HepG2 (cell line): Measurements from ENCODE around the gene EPHA2. TPM values are rescaled to one million over a fixed set of nuclear protein-coding genes. Genes with fewer than 3 reads are reported as not detected.

Experiments
- ATAC-seq: fragments of 200-7000 bp; cut with Tn5 transposase; 3 replicates; pipeline ENCODE4 v1.9.1; 2020; ENCODE audit warnings: mild to moderate bottlenecking, moderate library complexity
- BruUV-seq: library from RNA; stranded (reverse); fragments of 400-500 nt; replicated peaks from 2 replicates; lab custom pipeline; 2021; lab: Mats Ljungman, UMichigan
- CTCF ChIA-PET: fragments of 300-600 bp; formaldehyde crosslinking; extraction: SDS; loops from one replicate; lab custom pipeline; 2021; ENCODE audit warnings: low total read pairs, inconsistent platforms, low intra/inter-chr PET ratio; lab: Yijun Ruan, JAX
- POLR2A ChIA-PET: fragments of 350-600 bp; sonication (Branson Sonifier 250); formaldehyde crosslinking; loops from one replicate; lab custom pipeline; 2020; ENCODE audit warnings: antibody characterized with exemption, inconsistent platforms; lab: Yijun Ruan, JAX
- DNase-seq: peaks from one replicate; pipeline ENCODE4 v3.0.0-alpha.2; 2015; ENCODE audit warnings: low spot score
- FAIRE-seq: peaks from 3 replicates; lab custom pipeline; 2011; peaks lifted over from hg19 to GRCh38; lab: Jason Lieb, UNC
- H2AFZ ChIP-seq: one replicate; pipeline ENCODE4 v1.6.1; 2011; ENCODE audit warnings: low read length, inconsistent platforms
- H3K27ac ChIP-seq: fragments of 300-600 bp; 3 replicates; pipeline ENCODE4 v1.8.0; 2011; ENCODE audit warnings: mixed run types, mild to moderate bottlenecking, mixed read lengths, low read length, inconsistent platforms; ENCODE audit not compliant: insufficient read depth; ENCODE audit errors: extremely low read length
- H3K27me3 ChIP-seq, 2 experiments: fragments of 200-600 bp in 1 of 2; 2 replicates in 1 of 2; 3 replicates in 1 of 2; pipeline versions ENCODE4 v1.6.0 to v1.8.0; 2011; ENCODE audit warnings: low read length in 2 of 2, mild to moderate bottlenecking in 2 of 2, moderate library complexity in 2 of 2, inconsistent platforms in 1 of 2; ENCODE audit not compliant: insufficient read depth in 2 of 2, control insufficient read depth in 1 of 2
- H3K36me3 ChIP-seq, 2 experiments: fragments of 200-600 bp in 1 of 2; replicated peaks in 1 of 2; 2 replicates in 1 of 2; 3 replicates in 1 of 2; pipeline versions ENCODE4 v1.5.1 to v1.8.0; 2011; ENCODE audit warnings: low read length in 2 of 2, inconsistent platforms in 1 of 2; ENCODE audit not compliant: insufficient read depth in 2 of 2, control insufficient read depth in 1 of 2
- H3K4me1 ChIP-seq: 2 replicates; pipeline ENCODE4 v1.5.1; 2012; ENCODE audit warnings: low read length, inconsistent platforms; ENCODE audit not compliant: insufficient read depth
- H3K4me2 ChIP-seq: 2 replicates; pipeline ENCODE4 v1.6.0; 2011; ENCODE audit warnings: low read depth, low read length, inconsistent platforms
- H3K4me3 ChIP-seq, 3 experiments: fragments of 200-600 bp in 1 of 3; sonication (generic), shearing (Covaris generic) in 1 of 3; replicated peaks in 1 of 3; 2 replicates each; pipeline ENCODE4 v1.5.1; 2011 to 2016; ENCODE audit warnings: low read length in 3 of 3, inconsistent platforms in 2 of 3, low read depth in 2 of 3, mild to moderate bottlenecking in 2 of 3, control low read depth in 1 of 3, mixed read lengths in 1 of 3; ENCODE audit not compliant: insufficient read depth in 1 of 3
- H3K79me2 ChIP-seq: one replicate; pipeline ENCODE4 v1.6.1; 2011; ENCODE audit warnings: low read length, inconsistent platforms; ENCODE audit not compliant: insufficient read depth
- H3K9ac ChIP-seq: 2 replicates; pipeline ENCODE4 v1.6.0; 2011; ENCODE audit warnings: mild to moderate bottlenecking, low read depth, low read length, inconsistent platforms; ENCODE audit not compliant: insufficient read depth
- H3K9me3 ChIP-seq: 2 replicates; pipeline ENCODE4 v1.5.1; 2012; ENCODE audit warnings: mild to moderate bottlenecking, low read length
- H4K20me1 ChIP-seq: 2 replicates; pipeline ENCODE4 v1.6.0; 2011; ENCODE audit warnings: inconsistent platforms, mild to moderate bottlenecking, low read length, moderate library complexity; ENCODE audit not compliant: insufficient read depth
- AGO2 ChIP-seq: fragments of 200-400 bp; formaldehyde crosslinking; optimal IDR thresholded peaks from 2 replicates; pipeline ENCODE3; 2017; ENCODE audit warnings: mild to moderate bottlenecking, low read depth, low read length, moderate library complexity
- GATAD1 ChIP-seq: IDR thresholded peaks from 2 replicates; pipeline ENCODE4 v1.6.1; 2016; ENCODE audit warnings: missing genetic modification reagents, missing compliant biosample characterization
- GPBP1L1 ChIP-seq: sonication (generic); formaldehyde crosslinking; IDR thresholded peaks from 2 replicates; pipeline ENCODE4 v1.5.0; 2020; ENCODE audit warnings: mild to moderate bottlenecking, missing genetic modification reagents
- MIER3 ChIP-seq: IDR thresholded peaks from 2 replicates; pipeline ENCODE4 v1.6.1; 2016; ENCODE audit warnings: missing compliant biosample characterization, borderline replicate concordance
- MXD4 ChIP-seq: IDR thresholded peaks from 2 replicates; pipeline ENCODE4 v1.6.1; 2016; ENCODE audit warnings: mild to moderate bottlenecking, missing biosample characterization, missing genetic modification reagents
- MZF1 ChIP-seq: sonication (generic); formaldehyde crosslinking; IDR thresholded peaks from 2 replicates; pipeline ENCODE4 v1.8.1; 2023; ENCODE audit warnings: mild to moderate bottlenecking, missing genetic modification reagents, borderline replicate concordance
- NFIC ChIP-seq: IDR thresholded peaks from 2 replicates; pipeline ENCODE4 v1.6.1; 2012; ENCODE audit warnings: mild to moderate bottlenecking, low read length, inconsistent platforms
- PHF8 ChIP-seq: sonication (generic); formaldehyde crosslinking; IDR thresholded peaks from 2 replicates; pipeline ENCODE4 v1.5.0; 2020; ENCODE audit warnings: missing genetic modification reagents
- STAG1 ChIP-seq: sonication (generic); formaldehyde crosslinking; IDR thresholded peaks from 2 replicates; pipeline ENCODE4 v1.4.0; 2020; ENCODE audit warnings: missing genetic modification reagents
- TOPORS ChIP-seq: sonication (generic); formaldehyde crosslinking; IDR thresholded peaks from 2 replicates; pipeline ENCODE4 v1.8.0; 2023; ENCODE audit warnings: mild to moderate bottlenecking, missing genetic modification reagents
- TSC22D2 ChIP-seq: sonication (generic); formaldehyde crosslinking; IDR thresholded peaks from 2 replicates; pipeline ENCODE4 v1.5.1; 2020; ENCODE audit warnings: missing genetic modification reagents, mild to moderate bottlenecking, borderline replicate concordance
- ZNF235 ChIP-seq: sonication (generic); formaldehyde crosslinking; IDR thresholded peaks from 2 replicates; pipeline ENCODE4 v1.8.1; 2023; ENCODE audit warnings: mild to moderate bottlenecking, missing genetic modification reagents, borderline replicate concordance
- ZNF326 ChIP-seq: sonication (generic); formaldehyde crosslinking; IDR thresholded peaks from 2 replicates; pipeline ENCODE4 v1.4.0; 2020; ENCODE audit warnings: missing genetic modification reagents, borderline replicate concordance
- ZNF367 ChIP-seq: sonication (generic); formaldehyde crosslinking; IDR thresholded peaks from 2 replicates; pipeline ENCODE4 v1.4.0; 2020; ENCODE audit warnings: missing genetic modification reagents, borderline replicate concordance
- ZNF547 ChIP-seq: sonication (generic); formaldehyde crosslinking; IDR thresholded peaks from 2 replicates; pipeline ENCODE4 v1.5.1; 2020; ENCODE audit warnings: mild to moderate bottlenecking, missing genetic modification reagents
- ZNF672 ChIP-seq: sonication (generic); formaldehyde crosslinking; IDR thresholded peaks from 2 replicates; pipeline ENCODE4 v1.8.1; 2022; ENCODE audit warnings: missing genetic modification reagents
- ZNF747 ChIP-seq: sonication (generic); formaldehyde crosslinking; IDR thresholded peaks from 2 replicates; pipeline ENCODE4 v1.8.1; 2023; ENCODE audit warnings: missing genetic modification reagents, mild to moderate bottlenecking, borderline replicate concordance
- WGBS: methylation state at CpG from one replicate; pipeline ENCODE4 v1.1.6; 2017; ENCODE audit warnings: low lambda C conversion rate; 5-methylcytosine and 5-hydroxymethylcytosine counted together
- in situ Hi-C: cut with HindIII; loops from 2 replicates; pipeline ENCODE4 v1.10.0; 2017; ENCODE audit warnings: low pct_unique_long_range_greater_than_20kb; ENCODE audit not compliant: extremely low pct_ligation_motif_present
- intact Hi-C: fragments of 100-400 bp; cut with micrococcal nuclease; formaldehyde crosslinking; loops from one replicate; pipeline ENCODE4 v1.10.0; 2022; ENCODE audit not compliant: unreplicated experiment
- polyA plus RNA-seq, 8 experiments: library from polyadenylated mRNA; depleted of rRNA in 3 of 8; stranded (reverse) in 7 of 8; unstranded in 1 of 8; fragments of >200 nt; fragmentation: Illumina TruSeq in 4 of 8; extraction: Trizol in 4 of 8; gene quantifications; 2 replicates each; pipeline versions ENCODE4 v1.2.1 to v1.2.3, GENCODE V29; 2011 to 2016; ENCODE audit warnings: low read depth in 4 of 8, missing spikeins in 1 of 8, mixed read lengths in 1 of 8; ENCODE audit not compliant: insufficient read depth in 1 of 8
- total RNA-seq, 5 experiments: library from RNA; depleted of rRNA; stranded (reverse); fragments of >200 nt; fragmentation: Illumina TruSeq; extraction: Trizol; gene quantifications; 2 replicates each; pipeline ENCODE4 v1.2.3, GENCODE V29; 2016; ENCODE audit warnings: low read depth in 1 of 5
- TF ChIP-seq, protein P1 (sequence below): sonication (generic); formaldehyde crosslinking; IDR thresholded peaks from 2 replicates; pipeline ENCODE4 v1.5.0; 2020; ENCODE audit warnings: missing genetic modification reagents, mild to moderate bottlenecking, borderline replicate concordance
- TF ChIP-seq, protein P2 (sequence below): IDR thresholded peaks from 2 replicates; pipeline ENCODE4 v1.6.1; 2018; ENCODE audit warnings: missing genetic modification reagents

EPHA2 gene
- total and polyA plus RNA-seq, 2 of the 13 experiments (the other 11 are each of a cell fraction or from before 2014, with no cell fraction given): 33.6 to 53.6 TPM

- Histone ChIP-seq H3K4me1 (peaks cover 53% of the 10 kb centered on the region), H3K4me2 (peak overlapping the region; percentile 75), H3K4me3 (peak overlapping the region in 2 of 3 experiments; percentile 8 to 47; a peak in 3 of 6 replicates), H3K27me3 (no peaks in the 10 kb centered on the region; a peak in 1 of 5 replicates), H2AFZ (no peak overlapping the region), H3K9ac (peak overlapping the region; percentile 45; the same call in 1 of the 2 replicates), H3K27ac (peak overlapping the region; percentile 38), H3K79me2 (no peaks in the 10 kb centered on the region), H4K20me1 (no peaks in the 10 kb centered on the region), H3K9me3 (no peaks in the 10 kb centered on the region), H3K36me3 (no peaks in the 10 kb centered on the region)
- ChIA-PET CTCF (no interaction called here), POLR2A (interaction anchor here (1.0 to 4.4 kb wide), 9 partner anchors 9 to 43 kb away, joined by 4 to 72 read pairs (median 9); partner anchors contain the start of gene EPHA2)
- intact Hi-C loops (loop anchor here (2.0 kb wide), 1 partner anchor 14 kb away; no protein-coding TSS in a partner anchor), in situ Hi-C loops (no loop called here)
- DNase-seq (peak; percentile 96), ATAC-seq (peak; percentile 83), FAIRE-seq (peak; percentile 83)
- 2% methylated on average over 17 of the region's 17 CpGs for WGBS
- BruUV-seq: TSS peak; percentile 80
- TF ChIP-seq GPBP1L1 (CRISPR knock-in tag) (no peak), NFIC (no peak), TSC22D2 (no peak), ZNF367 (CRISPR knock-in tag) (no peak), GATAD1 (CRISPR knock-in tag) (peak; percentile 43), ZNF326 (no peak), MIER3 (peak; percentile 62; the same call in 1 of the 2 replicates), PHF8 (CRISPR knock-in tag) (peak; percentile 25; the same call in 1 of the 2 replicates), ZNF747 (CRISPR knock-in tag) (no peak), TOPORS (no peak), MXD4 (CRISPR knock-in tag) (no peak), MZF1 (CRISPR knock-in tag) (no peak; the same call in 1 of the 2 replicates), AGO2 (no peak), ZNF672 (CRISPR knock-in tag) (no peak), ZNF547 (CRISPR knock-in tag) (no peak), ZNF235 (CRISPR knock-in tag) (no peak), STAG1 (CRISPR knock-in tag) (peak; percentile 21; the same call in 1 of the 2 replicates)
- TF ChIP-seq, protein P1, sequence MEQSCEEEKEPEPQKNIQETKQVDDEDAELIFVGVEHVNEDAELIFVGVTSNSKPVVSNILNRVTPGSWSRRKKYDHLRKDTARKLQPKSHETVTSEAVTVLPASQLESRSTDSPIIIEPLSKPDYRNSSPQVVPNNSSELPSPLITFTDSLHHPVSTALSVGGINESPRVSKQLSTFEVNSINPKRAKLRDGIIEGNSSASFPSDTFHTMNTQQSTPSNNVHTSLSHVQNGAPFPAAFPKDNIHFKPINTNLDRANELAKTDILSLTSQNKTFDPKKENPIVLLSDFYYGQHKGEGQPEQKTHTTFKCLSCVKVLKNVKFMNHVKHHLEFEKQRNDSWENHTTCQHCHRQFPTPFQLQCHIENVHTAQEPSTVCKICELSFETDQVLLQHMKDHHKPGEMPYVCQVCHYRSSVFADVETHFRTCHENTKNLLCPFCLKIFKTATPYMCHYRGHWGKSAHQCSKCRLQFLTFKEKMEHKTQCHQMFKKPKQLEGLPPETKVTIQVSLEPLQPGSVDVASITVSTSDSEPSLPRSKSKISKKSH: no peak
- TF ChIP-seq, protein P2, sequence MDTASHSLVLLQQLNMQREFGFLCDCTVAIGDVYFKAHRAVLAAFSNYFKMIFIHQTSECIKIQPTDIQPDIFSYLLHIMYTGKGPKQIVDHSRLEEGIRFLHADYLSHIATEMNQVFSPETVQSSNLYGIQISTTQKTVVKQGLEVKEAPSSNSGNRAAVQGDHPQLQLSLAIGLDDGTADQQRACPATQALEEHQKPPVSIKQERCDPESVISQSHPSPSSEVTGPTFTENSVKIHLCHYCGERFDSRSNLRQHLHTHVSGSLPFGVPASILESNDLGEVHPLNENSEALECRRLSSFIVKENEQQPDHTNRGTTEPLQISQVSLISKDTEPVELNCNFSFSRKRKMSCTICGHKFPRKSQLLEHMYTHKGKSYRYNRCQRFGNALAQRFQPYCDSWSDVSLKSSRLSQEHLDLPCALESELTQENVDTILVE (CRISPR knock-in tag): no peak
Measured at GRCh38 chr1:16164213-16165072, 8.6 kb upstream of the EPHA2 start.
